ENCODE data around the gene KLHL34. TPM values are rescaled to one million over a fixed set of nuclear protein-coding genes. Genes with fewer than 3 reads are reported as not detected.

The KLHL34 gene
- total RNA-seq, 2 donors from 2014 or later: not detected

- Histone ChIP-seq H3K27me3 (no peaks in the 10 kb centered on the region), H3K9me3 (no peaks in the 10 kb centered on the region), H3K36me3 (replicated peaks in 1 of 2; ENCODE audit: insufficient read depth in 1 of 2, low read depth in 2 of 2) (no peaks in the 10 kb centered on the region), H3K27ac (no peak overlapping the region), H3K4me1 (no peaks in the 10 kb centered on the region), H3K4me3 (no peak overlapping the region)
- intact Hi-C loops (cut with DNase I): no loop called here
- TF ChIP-seq CTCF (IDR thresholded peaks at IDR 0.05): no peak
- no peak for TF ChIP-seq POLR2A (IDR thresholded peaks at IDR 0.05)
- DNase-seq: no peak
- ATAC-seq: no peak
Measured at GRCh38 chrX:21645431-21645830, 12.7 kb downstream of the KLHL34 start.

GRCh38 chrX:21639775-21640174, 18.4 kb downstream of the KLHL34 start:
- Histone ChIP-seq H3K4me1 (no peaks in the 10 kb centered on the region), H3K27me3 (no peaks in the 10 kb centered on the region), H3K27ac (no peak overlapping the region), H3K36me3 (replicated peaks in 1 of 2; ENCODE audit: insufficient read depth in 1 of 2, low read depth in 2 of 2) (no peaks in the 10 kb centered on the region), H3K4me3 (no peak overlapping the region), H3K9me3 (no peaks in the 10 kb centered on the region)
- ATAC-seq (no peak), DNase-seq (no peak)
- no peak for TF ChIP-seq CTCF (IDR thresholded peaks at IDR 0.05)
- intact Hi-C loops (cut with DNase I): no loop called here
- WGBS, 2 donors: 83 to 88% methylated on average over 3 of the region's 3 CpGs

- H3K9me3 ChIP-seq: no peaks in the 10 kb centered on the region
- H3K27ac ChIP-seq: no peak overlapping the region
- no peaks in the 10 kb centered on the region for H3K36me3 ChIP-seq (replicated peaks in 1 of 2; ENCODE audit: insufficient read depth in 1 of 2, low read depth in 2 of 2)
- DNase-seq (no peak), ATAC-seq (no peak)
- WGBS, 2 donors: 92 to 96% methylated on average over 2 of the region's 2 CpGs
- H3K4me3 ChIP-seq: no peak overlapping the region
- intact Hi-C loops (cut with DNase I): no loop called here
- H3K4me1 ChIP-seq: no peaks in the 10 kb centered on the region
- TF ChIP-seq CTCF (IDR thresholded peaks at IDR 0.05) (no peak), POLR2A (IDR thresholded peaks at IDR 0.05) (no peak)
- no peaks in the 10 kb centered on the region for H3K27me3 ChIP-seq
Measured at GRCh38 chrX:21638311-21638710, 19.8 kb downstream of the KLHL34 start.

DNA sequence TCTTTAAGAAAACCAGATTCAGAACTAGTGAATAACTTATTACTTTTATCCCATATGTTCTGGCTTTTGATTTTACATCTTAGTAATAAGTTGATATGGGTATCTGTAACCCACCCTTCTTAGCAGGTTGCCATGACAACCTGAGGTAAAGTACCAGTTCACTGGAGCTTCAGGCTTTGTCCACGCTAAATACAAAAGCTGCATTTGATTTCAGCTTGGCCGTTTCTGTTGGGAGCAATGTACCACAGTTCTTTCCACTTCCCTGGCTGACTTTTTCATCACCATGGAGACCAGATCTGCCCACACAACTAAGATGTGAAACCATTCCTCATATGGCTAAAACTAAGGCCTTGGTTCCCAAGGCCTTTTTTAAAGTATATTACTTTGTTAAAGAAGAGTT, 26.1 kb downstream of the KLHL34 start:
- no peak for TF ChIP-seq CTCF (IDR thresholded peaks at IDR 0.05)
- TF ChIP-seq POLR2A (IDR thresholded peaks at IDR 0.05): no peak
- no peak overlapping the region for H3K4me3 ChIP-seq
- DNase-seq: no peak
- H3K27ac ChIP-seq: no peak overlapping the region
- no peak for ATAC-seq
- no peaks in the 10 kb centered on the region for H3K9me3 ChIP-seq
- H3K27me3 ChIP-seq: no peaks in the 10 kb centered on the region
- intact Hi-C loops (cut with DNase I): no loop called here
- H3K4me1 ChIP-seq: no peaks in the 10 kb centered on the region
- WGBS, 2 donors: 51 to 57% methylated on average over 2 of the region's 2 CpGs
- no peaks in the 10 kb centered on the region for H3K36me3 ChIP-seq (replicated peaks in 1 of 2; ENCODE audit: insufficient read depth in 1 of 2, low read depth in 2 of 2)

- H3K27ac ChIP-seq: no peak overlapping the region
- no peak for DNase-seq
- H3K36me3 ChIP-seq (replicated peaks in 1 of 2; ENCODE audit: insufficient read depth in 1 of 2, low read depth in 2 of 2): no peaks in the 10 kb centered on the region
- no peaks in the 10 kb centered on the region for H3K4me1 ChIP-seq
- H3K9me3 ChIP-seq: no peaks in the 10 kb centered on the region
- H3K4me3 ChIP-seq: no peak overlapping the region
- ATAC-seq: no peak
- no peak for TF ChIP-seq CTCF (IDR thresholded peaks at IDR 0.05)
- no peak for TF ChIP-seq POLR2A (IDR thresholded peaks at IDR 0.05)
- H3K27me3 ChIP-seq: no peaks in the 10 kb centered on the region
- intact Hi-C loops (cut with DNase I): no loop called here
Measured at GRCh38 chrX:21623778-21624501, 34.2 kb downstream of the KLHL34 start.

Data from body of pancreas (tissue), 4 donors.